Erythroblast (primary cell): ENCODE results near the gene COMP.

ENCODE experiments used
- GATA1 ChIP-seq: IDR thresholded peaks from 2 replicates; pipeline ENCODE4 v1.6.1; 2011; ENCODE audit warnings: low read depth, mild to moderate bottlenecking, control low read depth, low read length, moderate library complexity
- POLR2A ChIP-seq: IDR thresholded peaks from 2 replicates; pipeline ENCODE4 v1.6.1; 2011; ENCODE audit warnings: mild to moderate bottlenecking, low read length

DNA sequence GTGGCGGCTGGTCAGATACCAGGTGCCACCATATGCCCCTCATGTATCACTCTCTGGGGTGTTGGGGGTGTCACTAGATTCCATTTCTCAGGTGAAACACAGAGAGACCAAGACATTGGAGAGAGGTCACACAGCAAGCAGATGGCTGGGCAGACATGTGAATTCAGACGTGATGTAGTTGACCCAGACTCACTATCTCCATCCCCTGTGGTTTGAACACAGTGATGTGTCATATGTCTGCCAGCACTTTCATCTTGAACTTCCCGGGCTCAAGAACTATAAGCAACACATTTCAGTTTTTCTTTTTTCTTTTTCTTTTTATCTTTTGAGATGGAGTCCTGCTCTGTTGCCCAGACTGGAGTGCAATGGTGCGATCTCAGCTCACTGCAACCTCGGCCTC is 24.6 kb upstream of the COMP start:
- TF ChIP-seq POLR2A (no peak), GATA1 (no peak)
